ENCODE measurements around the gene IL1RAPL1.

GRCh38 chrX:28576117-28576516 lies 11.1 kb upstream of the IL1RAPL1 start:
- no peak for TF ChIP-seq CTCF (IDR thresholded peaks at IDR 0.05)
- TF ChIP-seq POLR2A (IDR thresholded peaks at IDR 0.05): no peak
